ENCODE data around the gene TBC1D8.

TBC1D8 gene

DNA sequence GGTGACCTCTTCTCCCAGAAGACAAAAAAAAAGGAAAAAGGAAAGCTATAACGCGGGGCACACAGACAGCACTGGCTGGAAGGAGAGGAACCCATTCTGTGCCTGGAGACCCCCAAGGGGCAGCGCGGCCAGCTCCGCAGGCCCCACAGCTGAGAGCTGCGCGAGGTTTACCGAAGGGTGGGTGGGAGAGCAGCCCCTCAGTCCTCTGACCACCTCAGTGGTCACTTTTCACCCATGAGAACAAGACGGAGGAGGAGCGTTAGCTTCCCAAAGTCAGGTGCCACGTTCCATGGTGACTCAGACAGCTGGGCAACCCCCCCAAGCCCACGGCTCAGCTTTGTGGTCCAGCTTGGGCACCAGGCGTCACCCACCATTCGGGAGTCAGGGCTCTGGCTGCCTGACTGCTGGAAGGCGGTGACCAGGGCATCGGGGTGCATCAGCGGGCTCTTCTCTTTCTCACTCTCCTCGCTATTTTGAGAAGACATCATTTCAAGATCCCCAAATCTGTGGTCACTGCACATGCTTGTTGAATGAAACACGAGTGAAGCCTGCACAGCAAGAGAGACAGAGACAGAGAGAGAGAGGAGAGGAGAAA lies 113.9 kb downstream of the TBC1D8 start:
- in situ Hi-C loops (cut with MboI; ENCODE audit: low sequenced_read_pairs): loop anchor here (25.0 kb wide), 1 partner anchor 175 kb away; no protein-coding TSS in a partner anchor

DNA sequence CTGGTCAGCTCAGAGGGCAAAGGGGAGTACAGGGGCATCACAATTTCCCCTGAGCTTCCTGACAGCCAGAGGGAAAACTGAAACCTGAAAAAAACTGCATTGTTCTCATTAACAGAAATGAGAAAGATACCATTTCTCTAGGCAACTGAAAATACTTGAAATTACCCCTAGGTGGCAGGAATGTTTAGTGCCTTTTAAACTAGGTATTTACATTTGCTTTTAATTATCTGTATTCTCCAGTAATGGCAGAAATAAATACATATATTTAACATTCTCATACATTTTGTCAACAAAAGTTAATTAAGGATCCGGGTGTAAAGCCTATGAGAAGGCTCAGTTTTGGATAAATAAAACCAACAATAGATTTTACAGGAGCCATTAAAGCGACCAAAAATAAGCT lies 114.6 kb downstream of the TBC1D8 start:
- in situ Hi-C loops (cut with MboI; ENCODE audit: low sequenced_read_pairs): loop anchor here (25.0 kb wide), 1 partner anchor 176 kb away; no protein-coding TSS in a partner anchor

DNA sequence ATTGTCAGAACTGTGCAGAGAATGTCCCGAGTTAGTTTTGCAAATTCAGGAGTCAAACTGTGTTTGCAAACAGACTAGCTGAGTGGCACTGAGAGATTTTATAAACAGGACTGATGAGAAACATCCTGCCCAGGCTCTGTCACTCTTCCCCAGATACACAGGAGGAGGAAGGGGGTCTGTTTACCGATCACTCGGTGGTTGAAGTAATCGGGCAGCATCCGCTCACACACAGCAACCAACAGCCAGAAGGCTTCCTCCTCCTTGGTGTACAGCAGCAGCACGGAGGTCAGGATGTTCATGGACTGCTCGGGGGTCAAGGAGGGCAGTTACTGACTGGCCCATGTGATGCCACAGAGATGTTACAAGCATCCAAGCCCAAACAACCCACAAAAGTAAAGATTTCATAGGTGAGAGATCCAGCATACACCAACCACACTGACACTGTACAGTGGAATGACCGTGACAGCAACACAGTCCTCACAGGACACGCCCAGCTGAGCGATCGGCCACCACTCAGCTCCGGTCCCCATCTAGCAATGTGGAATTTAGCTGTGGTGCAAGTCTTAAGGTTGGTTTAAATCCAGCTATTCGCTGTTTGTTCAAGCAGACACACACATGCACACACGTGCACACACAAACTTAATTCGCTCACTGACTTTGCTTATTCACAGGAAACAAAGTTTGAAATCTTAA lies 119.0 kb downstream of the TBC1D8 start:
- in situ Hi-C loops (cut with MboI; ENCODE audit: low sequenced_read_pairs): loop anchor here (25.0 kb wide), 1 partner anchor 180 kb away; no protein-coding TSS in a partner anchor

DNA sequence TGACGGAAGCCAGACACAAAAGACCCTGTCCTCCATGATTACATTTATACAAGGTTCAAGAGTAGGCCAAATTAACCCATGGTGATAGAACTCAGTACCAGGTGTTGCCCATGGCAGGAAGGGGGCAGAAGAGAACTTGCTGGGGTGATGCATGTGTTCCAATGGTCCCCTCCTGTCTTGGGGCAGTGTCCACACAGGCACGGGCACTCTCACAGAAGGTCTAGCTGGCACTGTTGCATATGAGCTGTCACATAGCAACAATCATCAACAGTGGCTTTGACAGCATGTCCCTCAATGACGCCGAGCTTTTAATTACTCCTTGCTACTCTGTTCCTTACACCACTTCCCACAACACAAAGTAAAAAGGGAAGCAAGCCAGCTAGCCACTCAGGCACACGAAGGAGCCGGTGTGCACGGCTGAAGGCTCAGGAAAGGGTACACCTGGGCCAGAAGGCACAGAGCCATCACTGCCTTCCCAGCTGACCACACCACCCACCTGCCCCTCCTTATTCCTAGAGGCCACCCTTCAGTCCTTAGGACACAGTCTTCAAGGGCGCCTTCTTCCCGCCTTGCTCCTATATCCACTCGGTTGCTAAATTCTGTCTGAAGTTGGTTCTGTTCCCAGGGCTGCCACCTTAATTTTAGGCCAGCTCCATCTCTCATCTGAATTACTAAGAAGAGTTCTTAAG lies 120.2 kb downstream of the TBC1D8 start:
- in situ Hi-C loops (cut with MboI; ENCODE audit: low sequenced_read_pairs): loop anchor here (25.0 kb wide), 1 partner anchor 181 kb away; no protein-coding TSS in a partner anchor

DNA sequence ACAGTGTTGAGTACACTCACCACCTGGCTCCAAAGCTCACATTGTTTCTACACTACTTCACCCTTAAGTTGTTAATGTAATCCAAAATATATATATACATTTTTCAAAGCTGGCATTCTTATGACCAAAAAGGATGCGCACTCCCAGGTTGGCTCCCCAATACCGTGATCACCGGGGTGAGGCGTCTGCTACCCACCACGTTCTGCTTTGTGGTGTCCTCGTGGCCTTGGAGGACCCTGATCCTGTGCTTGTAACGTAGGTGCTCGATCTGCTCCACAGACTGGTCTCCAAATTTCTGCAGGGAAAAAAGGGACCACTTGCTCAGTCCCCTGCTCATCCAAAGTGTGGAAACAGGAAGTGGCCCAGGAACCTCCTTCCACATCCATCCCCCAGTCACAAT lies 123.3 kb downstream of the TBC1D8 start:
- in situ Hi-C loops (cut with MboI; ENCODE audit: low sequenced_read_pairs): loop anchor here (25.0 kb wide), 1 partner anchor 184 kb away; no protein-coding TSS in a partner anchor

DNA sequence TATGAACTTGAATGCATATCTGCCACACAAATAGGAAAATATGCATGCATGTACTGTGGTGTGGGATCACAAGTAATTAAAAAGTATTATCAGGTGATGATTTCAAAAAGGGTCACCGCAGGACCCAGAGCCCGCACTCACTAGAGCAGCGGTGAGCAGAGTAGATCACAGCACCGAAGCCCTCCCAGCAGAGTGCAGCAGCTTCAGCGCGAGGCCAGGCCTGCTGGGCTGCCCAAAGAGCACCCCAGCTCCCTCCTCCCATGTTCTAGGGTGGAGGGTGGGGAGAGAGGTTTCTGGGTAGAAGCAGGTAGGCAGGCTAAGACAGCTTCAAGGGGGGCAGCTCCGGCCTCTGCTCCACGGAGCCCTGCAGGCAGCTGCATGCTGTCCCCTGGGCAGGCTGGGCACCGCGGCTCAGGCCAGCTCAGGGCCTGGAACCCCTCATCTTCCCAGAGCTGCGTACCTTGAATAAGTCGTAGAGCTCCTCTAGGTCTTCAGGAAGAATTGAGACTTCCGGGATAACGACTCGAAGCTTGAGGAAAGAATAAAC lies 124.2 kb downstream of the TBC1D8 start:
- in situ Hi-C loops (cut with MboI; ENCODE audit: low sequenced_read_pairs): loop anchor here (25.0 kb wide), 1 partner anchor 185 kb away; no protein-coding TSS in a partner anchor

DNA sequence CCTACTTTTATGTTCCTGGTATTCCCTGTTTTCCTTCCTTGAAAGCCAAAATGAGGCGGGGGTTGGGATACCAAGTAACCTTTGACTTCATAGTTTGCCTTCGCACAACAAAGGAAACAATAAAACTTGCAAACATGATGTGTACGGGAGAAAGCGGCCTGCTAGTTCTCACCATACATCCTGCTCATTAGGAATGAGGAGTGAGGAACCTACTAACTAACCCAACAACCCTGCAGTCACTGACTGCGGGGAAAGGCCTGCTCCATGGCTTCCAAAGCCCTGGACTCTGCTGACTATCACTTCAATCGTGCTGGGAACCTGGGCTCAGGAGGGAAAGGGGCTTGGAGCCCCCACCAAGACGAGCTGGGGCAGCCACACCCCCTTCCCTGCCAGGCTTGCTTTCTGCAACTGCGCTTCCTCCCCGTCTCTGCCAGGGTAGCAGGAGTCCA lies 124.9 kb downstream of the TBC1D8 start:
- in situ Hi-C loops (cut with MboI; ENCODE audit: low sequenced_read_pairs): loop anchor here (25.0 kb wide), 1 partner anchor 186 kb away; no protein-coding TSS in a partner anchor

DNA sequence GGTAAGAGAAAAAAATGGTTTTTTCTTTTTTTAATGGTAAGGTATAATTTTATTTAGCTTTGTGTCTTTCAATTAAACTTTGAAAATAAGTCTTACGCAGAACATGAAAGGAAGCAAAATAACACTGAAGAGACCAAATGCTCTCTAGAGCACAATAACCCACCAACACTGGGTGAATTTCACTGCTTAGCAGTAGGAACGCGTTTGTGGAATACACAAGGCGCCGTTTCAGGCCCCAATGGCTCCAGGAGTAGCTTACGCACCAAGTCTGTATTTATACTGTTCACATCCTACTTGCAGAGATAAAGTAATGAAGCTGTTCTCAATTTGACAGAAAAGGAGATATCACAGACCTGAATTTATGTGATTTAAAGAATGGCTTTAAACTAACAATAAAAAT lies 125.6 kb downstream of the TBC1D8 start:
- in situ Hi-C loops (cut with MboI; ENCODE audit: low sequenced_read_pairs): loop anchor here (25.0 kb wide), 1 partner anchor 187 kb away; no protein-coding TSS in a partner anchor

DNA sequence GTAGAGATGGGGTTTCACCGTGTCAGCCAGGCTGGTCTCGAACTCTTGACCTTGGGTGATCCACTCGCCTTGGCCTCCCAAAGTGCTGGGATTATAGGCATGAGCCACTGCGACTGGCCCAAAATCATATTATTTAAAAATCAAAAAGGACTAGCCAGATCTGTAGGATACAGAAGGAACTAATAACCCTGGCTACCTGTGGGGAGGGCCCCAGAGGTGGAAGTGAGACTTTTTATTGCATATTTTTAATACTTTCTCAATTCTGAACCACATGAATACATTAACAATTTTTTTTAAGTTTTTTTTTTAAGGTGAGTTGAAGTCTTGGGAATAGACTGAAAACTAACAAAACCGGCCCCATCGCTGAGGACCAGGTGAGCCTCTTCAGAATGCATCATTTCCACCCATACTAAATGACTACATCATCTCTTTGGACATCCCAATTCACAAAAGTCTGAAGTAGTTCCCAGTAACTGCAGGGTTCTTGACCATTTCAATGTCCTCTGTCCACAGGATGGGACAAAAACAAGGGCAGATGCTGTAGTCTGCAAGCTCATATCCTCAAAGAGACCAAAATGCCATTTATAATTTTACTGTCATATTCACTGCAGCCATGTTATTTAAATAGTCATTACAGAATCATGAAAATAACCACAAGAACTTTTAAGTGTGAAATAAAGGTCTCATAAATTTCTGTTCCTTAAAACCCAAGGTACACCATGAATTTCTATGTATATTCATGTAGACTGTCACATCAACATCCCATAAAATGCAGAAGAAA lies 127.7 kb downstream of the TBC1D8 start:
- in situ Hi-C loops (cut with MboI; ENCODE audit: low sequenced_read_pairs): no loop called here

DNA sequence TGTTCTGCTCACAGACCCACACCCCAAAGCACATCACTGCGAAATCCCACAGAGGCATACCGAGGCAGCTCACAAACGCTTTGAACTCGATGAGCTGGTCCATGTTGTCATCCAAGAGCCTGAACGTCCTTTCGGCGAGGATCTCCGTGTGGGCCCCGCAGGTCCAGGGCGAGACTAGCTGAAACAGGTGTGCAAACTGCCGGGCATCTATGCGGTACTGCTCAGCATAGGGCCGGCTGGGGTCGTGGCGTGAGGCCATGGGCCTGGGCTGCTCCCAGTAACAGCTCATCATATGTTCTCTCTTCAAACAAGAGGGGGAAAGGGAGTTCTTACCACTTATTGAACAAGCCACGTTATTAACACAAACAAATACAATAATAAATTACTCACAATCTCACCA lies 129.0 kb downstream of the TBC1D8 start:
- in situ Hi-C loops (cut with MboI; ENCODE audit: low sequenced_read_pairs): no loop called here

DNA sequence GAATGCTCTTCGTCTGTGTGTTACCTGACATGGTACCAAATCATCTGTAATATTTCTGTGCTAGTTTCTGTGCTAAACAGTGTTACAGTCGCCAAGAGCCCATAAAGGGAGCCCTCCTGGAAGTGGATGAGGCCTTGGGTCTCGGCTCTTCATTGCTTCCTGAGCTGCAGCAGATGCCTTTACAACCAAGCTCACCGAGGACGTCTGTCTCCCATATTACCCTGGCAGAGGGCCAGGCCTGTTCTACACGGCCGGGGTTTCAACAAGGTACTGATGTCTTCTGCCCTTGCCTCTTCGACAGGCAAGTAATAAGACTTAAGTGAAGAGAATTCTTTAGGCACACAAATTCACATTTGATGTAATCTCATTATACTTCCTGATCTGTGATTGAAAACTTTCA lies 132.2 kb downstream of the TBC1D8 start:
- in situ Hi-C loops (cut with MboI; ENCODE audit: low sequenced_read_pairs): no loop called here

DNA sequence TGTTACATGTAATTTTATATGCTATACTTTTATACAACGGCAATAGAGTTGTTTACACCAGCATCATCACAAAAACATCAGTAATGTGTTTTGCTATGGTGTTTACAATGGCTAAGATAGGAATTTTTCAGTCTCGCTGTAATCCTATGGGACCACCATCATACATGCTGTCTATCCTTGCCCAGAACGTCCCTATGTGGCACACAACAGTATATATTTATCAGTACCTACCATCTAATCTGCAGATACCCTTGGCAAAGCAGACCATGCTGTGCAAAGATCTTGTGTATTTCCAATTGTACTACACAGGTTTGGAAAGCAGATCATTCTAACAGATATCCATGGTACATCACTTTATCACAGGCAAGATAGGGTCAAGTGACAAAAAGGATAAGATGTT lies 133.8 kb downstream of the TBC1D8 start:
- in situ Hi-C loops (cut with MboI; ENCODE audit: low sequenced_read_pairs): no loop called here

DNA sequence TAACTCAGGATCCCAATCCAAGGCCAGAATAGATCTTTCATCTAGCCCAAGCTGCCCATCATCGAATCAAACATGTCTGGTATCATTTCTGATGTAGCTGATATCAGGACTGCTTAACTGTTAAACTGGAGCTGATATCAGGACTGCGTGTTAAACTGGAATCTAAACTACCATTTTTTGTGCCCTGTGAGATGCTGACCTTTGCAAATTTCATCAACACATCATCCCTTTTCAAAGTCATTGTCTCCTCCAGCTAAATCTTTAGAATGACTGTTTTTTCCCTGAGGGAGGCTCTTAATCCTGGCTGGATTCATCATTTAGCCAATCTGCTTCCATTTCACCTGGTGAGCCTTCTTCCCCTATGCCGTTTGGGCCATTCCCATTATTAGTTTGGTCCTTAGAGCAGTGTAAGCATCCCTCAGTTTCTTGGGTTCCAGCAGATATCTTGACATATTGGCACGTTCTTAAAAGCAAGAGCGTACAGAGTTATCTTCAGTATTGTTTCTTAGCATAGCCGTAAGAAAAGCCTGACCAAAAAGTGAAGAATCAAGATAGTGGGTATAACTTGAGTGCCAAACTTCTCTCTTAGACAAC lies 136.8 kb downstream of the TBC1D8 start:
- in situ Hi-C loops (cut with MboI; ENCODE audit: low sequenced_read_pairs): no loop called here

DNA sequence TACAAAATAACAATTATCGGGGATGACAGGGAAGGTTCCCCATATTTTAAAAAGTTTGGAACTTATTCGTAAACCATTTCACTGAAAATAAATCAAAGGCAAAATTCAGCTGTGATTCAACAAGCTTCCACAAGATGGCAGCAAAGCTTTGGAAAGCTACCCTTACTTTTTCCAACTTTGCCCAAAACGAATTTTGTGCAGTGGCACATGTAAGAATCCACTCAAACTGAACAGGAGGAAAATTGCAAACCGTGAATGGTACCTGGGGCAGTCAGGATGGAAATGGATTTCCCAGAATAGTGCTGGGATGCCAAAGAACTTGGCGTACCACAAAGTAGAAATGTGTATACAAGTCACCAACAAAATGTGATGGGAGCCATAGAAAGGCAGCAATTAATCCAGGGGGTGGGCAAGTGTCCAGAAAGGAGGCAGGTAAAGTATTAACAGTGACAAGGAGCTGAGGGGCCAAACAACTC lies 138.4 kb downstream of the TBC1D8 start:
- in situ Hi-C loops (cut with MboI; ENCODE audit: low sequenced_read_pairs): no loop called here

DNA sequence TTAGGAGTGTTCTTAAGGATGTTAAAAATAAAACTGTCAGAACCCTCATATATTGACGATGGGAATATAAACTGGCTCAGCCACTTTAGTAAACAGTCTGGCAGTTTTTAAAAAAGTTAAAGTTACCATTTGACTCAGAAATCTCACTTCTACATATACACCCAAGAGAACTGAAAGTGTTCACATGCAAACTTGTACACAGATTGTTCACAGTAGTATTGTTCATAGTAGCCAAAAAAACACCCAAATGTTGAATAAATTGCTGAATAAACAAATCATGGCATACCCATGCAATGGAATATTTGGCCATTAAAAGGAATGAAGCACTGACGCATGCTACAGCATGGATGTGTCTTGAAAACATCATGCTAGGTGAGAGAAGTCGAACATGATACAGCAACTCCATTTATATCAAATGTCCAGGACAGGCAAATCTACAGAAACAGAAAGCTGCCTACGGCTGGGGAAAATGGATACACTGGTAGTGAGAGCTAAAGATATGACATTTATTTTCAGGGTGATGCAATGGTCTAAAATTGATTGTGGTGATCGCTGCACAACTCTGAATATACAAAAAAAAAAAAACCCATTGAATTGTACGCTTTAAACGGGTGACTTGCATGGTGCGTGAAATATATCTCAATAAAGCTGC lies 139.0 kb downstream of the TBC1D8 start:
- in situ Hi-C loops (cut with MboI; ENCODE audit: low sequenced_read_pairs): no loop called here

DNA sequence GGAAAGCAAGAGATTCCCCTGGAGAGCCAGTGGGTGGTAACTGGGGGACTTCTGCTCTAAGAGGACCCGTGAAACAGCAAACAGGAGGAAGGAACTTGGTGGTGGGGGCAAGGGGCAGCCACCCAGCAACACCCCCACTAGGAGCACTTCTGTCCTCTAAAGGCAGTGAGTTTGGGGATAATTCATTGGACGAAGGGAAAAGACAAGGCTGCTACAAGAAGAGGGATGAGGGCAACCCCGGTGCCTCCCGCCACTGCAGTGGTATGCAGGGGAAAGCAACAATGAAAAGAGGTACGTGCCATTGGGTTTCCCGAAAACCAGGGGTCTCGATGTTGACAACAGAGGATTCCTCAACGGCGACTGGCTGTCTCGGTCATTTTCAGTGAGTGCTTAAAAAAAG lies 140.0 kb downstream of the TBC1D8 start:
- in situ Hi-C loops (cut with MboI; ENCODE audit: low sequenced_read_pairs): no loop called here

DNA sequence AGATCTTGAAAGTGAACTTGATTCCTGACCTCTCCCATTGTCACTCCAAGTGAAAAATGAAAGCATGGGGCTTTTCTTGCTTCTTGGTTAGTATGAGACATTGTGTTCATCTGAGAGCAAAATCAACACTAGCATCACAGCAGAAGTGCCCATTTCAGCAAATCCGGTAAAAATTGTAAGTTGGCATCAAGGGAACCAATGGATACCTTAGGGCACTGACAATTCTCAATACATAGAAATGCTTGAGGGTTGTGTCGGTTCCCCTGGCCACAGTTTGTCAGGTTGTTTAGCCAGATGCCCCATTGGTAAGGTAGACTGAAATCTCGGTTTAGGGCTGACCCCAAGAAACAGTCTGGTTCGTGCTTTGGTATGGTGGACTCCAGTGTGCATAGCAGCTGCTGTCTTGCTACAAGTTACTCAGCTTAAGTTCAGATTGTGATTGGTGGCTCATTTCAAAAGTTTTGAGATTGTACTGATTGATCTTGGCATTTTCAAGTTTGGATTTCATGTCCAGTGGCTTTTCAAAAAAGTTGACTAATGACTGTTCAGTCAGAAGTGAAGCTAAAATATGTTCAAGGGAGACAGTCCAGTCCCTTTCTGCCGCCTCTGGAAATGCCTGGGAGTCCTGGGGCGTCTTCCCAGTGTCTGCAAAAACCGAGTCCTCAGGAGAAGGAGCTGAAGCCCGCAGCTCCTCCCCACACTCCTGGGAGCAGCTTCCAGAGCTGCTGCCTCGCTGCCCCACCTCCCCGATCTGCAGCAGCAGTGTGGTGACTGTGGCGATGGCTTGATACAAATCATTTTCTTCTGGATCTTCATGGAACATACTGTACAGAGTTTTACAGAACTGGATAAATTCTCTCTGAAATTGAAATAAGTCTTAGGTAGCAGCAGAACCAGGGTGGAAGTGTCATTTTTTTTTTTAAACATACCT lies 143.5 kb downstream of the TBC1D8 start:
- in situ Hi-C loops (cut with MboI; ENCODE audit: low sequenced_read_pairs): no loop called here

DNA sequence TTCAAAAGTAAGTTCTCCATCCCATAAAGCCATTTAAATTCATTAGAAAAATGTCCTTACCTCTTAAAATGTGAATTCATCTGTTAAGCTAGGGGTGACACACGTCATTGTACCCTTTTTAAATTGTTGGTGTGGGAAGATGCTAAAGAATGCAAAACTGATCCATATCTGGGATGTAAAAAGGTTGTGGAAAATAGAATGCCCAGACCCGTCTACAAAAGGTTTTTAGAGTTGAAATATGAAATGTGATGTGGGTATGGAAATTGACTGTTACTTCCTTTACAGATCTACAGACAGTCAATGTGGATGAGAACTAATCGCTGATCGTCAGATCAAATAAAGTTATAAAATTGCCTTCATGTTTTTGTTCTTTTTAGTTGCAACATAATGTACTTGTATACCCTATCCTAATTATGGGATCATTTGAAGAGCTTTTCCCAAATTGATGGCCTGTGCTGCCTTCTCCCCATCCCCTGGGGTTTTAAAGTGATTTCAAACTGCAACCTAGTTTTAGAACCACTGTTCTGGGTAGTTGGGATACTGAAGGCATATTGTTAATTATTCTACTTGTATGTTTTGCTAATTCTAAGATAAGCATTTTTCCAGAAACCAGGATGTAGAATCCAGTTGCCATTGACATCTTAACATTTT lies 145.0 kb downstream of the TBC1D8 start:
- in situ Hi-C loops (cut with MboI; ENCODE audit: low sequenced_read_pairs): no loop called here
